RWPE1 (cell line): ENCODE results near the gene POU3F2.

Source experiments
- CTCF ChIA-PET: fragments of 350-600 bp; sonication (Branson Sonifier 250); formaldehyde crosslinking; extraction: SDS; loops from one replicate; lab custom pipeline; 2021; lab: Yijun Ruan, JAX
- POLR2A ChIA-PET: fragments of 400-600 bp; formaldehyde crosslinking; extraction: SDS; loops from one replicate; lab custom pipeline; 2020; ENCODE audit warnings: antibody characterized with exemption; ENCODE audit not compliant: low non-redundant PET; lab: Yijun Ruan, JAX
- DNase-seq: peaks from one replicate; pipeline ENCODE4 v3.0.0; 2012; ENCODE audit warnings: low spot score
- H3K27ac ChIP-seq: fragments of 450-650 bp; 2 replicates; pipeline ENCODE4 v1.5.1; 2017
- CTCF ChIP-seq: fragments of 450-650 bp; conservative IDR thresholded peaks from 2 replicates; pipeline ENCODE4 v1.5.1; 2017; ENCODE audit warnings: low read depth, mild to moderate bottlenecking

Gene POU3F2

GRCh38 chr6:98830146-98830545, 4.2 kb upstream of the POU3F2 start:
- ChIA-PET POLR2A (no interaction called here), CTCF (no interaction called here)
- no peak for TF ChIP-seq CTCF
- no peak for DNase-seq
- H3K27ac ChIP-seq: no peak overlapping the region

- H3K27ac ChIP-seq: no peak overlapping the region
- POLR2A ChIA-PET: no interaction called here
- CTCF ChIA-PET: interaction anchor here (0.7 kb wide), 1 partner anchor 91 kb away, joined by 4 read pairs; no protein-coding TSS in a partner anchor
- DNase-seq: no peak
- no peak for TF ChIP-seq CTCF
Measured at GRCh38 chr6:98831057-98831958, 3.1 kb upstream of the POU3F2 start.

DNA sequence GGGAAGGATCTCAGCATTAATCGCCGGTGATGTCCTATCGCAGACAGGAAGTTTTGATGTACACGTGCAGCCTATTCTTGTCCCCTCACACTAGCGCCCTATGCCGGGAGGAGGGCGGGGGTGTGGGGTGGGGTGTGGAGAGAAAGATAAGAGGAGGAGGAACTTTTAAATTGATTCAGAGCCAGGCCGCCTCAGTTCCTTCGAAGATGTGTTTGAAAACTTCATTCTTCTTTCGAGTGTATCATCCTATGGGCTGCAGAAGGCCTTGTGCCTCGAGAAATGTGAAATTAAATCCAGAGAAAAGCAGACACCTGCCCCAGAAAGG, 2.5 kb upstream of the POU3F2 start:
- CTCF ChIA-PET: no interaction called here
- DNase-seq: no peak
- no peak overlapping the region for H3K27ac ChIP-seq
- POLR2A ChIA-PET: no interaction called here
- no peak for TF ChIP-seq CTCF

GRCh38 chr6:98832284-98833056, 1.9 kb upstream of the POU3F2 start:
- TF ChIP-seq CTCF: no peak
- DNase-seq: peak; percentile 58
- ChIA-PET CTCF (interaction anchor here (1.0 to 2.8 kb wide), 2 partner anchors 13 to 322 kb away, joined by 3 to 11 read pairs; no protein-coding TSS in a partner anchor), POLR2A (no interaction called here)
- H3K27ac ChIP-seq: no peak overlapping the region

DNA sequence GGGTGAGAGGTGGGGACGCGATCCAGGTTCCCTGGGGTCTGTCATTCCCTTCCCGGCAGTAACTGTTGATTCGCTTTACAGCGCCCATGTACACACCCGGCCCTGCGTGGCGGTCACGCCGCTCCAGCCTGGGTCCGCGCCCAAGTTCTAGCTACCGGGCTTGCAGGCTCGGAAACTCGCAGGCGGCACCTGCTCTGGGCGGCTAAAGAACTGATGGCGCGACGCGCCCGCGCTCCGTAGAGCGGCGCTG, 1.4 kb upstream of the POU3F2 start:
- no peak overlapping the region for H3K27ac ChIP-seq
- CTCF ChIA-PET: interaction anchor here (1.0 to 2.8 kb wide), 2 partner anchors 13 to 321 kb away, joined by 3 to 11 read pairs; no protein-coding TSS in a partner anchor
- no peak for DNase-seq
- POLR2A ChIA-PET: no interaction called here
- no peak for TF ChIP-seq CTCF

GRCh38 chr6:98833307-98834059, 891 bp upstream of the POU3F2 start:
- ChIA-PET POLR2A (no interaction called here), CTCF (interaction anchor here (2.8 kb wide), 1 partner anchor 12 kb away, joined by 11 read pairs; no protein-coding TSS in a partner anchor)
- no peak overlapping the region for H3K27ac ChIP-seq
- DNase-seq: no peak
- TF ChIP-seq CTCF: no peak
